IMR-90 (cell line): ENCODE results near the gene ARHGAP15. TPM values are rescaled to one million over a fixed set of nuclear protein-coding genes. Genes with fewer than 3 reads are reported as not detected.

ENCODE experiments used
- ATAC-seq: fragments of 200-7000 bp; cut with Tn5 transposase; 2 replicates; pipeline ENCODE4 v1.9.1; 2020; ENCODE audit warnings: low read depth, mild to moderate bottlenecking, moderate library complexity
- BruUV-seq: library from RNA; stranded (reverse); fragments of 400-500 nt; replicated peaks from 2 replicates; lab custom pipeline; 2021; lab: Mats Ljungman, UMichigan
- CTCF ChIA-PET: fragments of 300-600 bp; formaldehyde crosslinking; extraction: SDS; loops from one replicate; lab custom pipeline; 2021; ENCODE audit warnings: antibody characterized with exemption; lab: Yijun Ruan, JAX
- POLR2A ChIA-PET: fragments of 300-600 bp; sonication (Branson Sonifier 250); formaldehyde crosslinking; loops from one replicate; lab custom pipeline; 2022; ENCODE audit warnings: antibody characterized with exemption; ENCODE audit not compliant: unreplicated experiment; lab: Charles Lee
- DNase-seq: peaks from one replicate; pipeline ENCODE4 v3.0.0; 2013
- H2AFZ ChIP-seq: replicated peaks from 2 replicates; pipeline ENCODE3; 2013; ENCODE audit warnings: low read length, mild to moderate bottlenecking; ENCODE audit not compliant: poor library complexity
- H2AK5ac ChIP-seq: 2 replicates; pipeline ENCODE4 v1.6.1; 2013; ENCODE audit warnings: low read depth, low read length, inconsistent platforms
- H2AK9ac ChIP-seq: replicated peaks from 2 replicates; pipeline ENCODE3; 2013; ENCODE audit warnings: mild to moderate bottlenecking, low read depth, low read length, moderate library complexity; ENCODE audit not compliant: poor library complexity
- H2BK120ac ChIP-seq: 2 replicates; pipeline ENCODE4 v1.6.1; 2013; ENCODE audit warnings: low read depth, low read length, inconsistent platforms
- H2BK15ac ChIP-seq: 3 replicates; pipeline ENCODE4 v1.6.1; 2013; ENCODE audit warnings: low read depth, low read length, inconsistent platforms
- H2BK20ac ChIP-seq: 2 replicates; pipeline ENCODE4 v1.6.1; 2013; ENCODE audit warnings: low read depth, mild to moderate bottlenecking, inconsistent platforms, low read length, moderate library complexity
- H2BK5ac ChIP-seq: 2 replicates; pipeline ENCODE4 v1.6.1; 2013; ENCODE audit warnings: mild to moderate bottlenecking, low read depth, low read length, inconsistent platforms; ENCODE audit not compliant: poor library complexity, severe bottlenecking
- H3K14ac ChIP-seq: replicated peaks from 2 replicates; pipeline ENCODE4 v1.6.1; 2013; ENCODE audit warnings: low read depth, low read length, inconsistent platforms
- H3K18ac ChIP-seq: 2 replicates; pipeline ENCODE4 v1.6.1; 2013; ENCODE audit warnings: low read depth, low read length, control low read depth
- H3K23ac ChIP-seq: 2 replicates; pipeline ENCODE4 v1.6.1; 2013; ENCODE audit warnings: low read depth, low read length, inconsistent platforms
- H3K27ac ChIP-seq: 2 replicates; pipeline ENCODE4 v1.5.1; 2013; ENCODE audit warnings: mild to moderate bottlenecking, control low read depth, low read length; ENCODE audit not compliant: insufficient read depth
- H3K27me3 ChIP-seq: 2 replicates; pipeline ENCODE4 v1.6.1; 2013; ENCODE audit warnings: low read length; ENCODE audit not compliant: control insufficient read depth, insufficient read depth
- H3K36me3 ChIP-seq: 2 replicates; pipeline ENCODE4 v1.6.1; 2013; ENCODE audit warnings: low read length, mixed read lengths; ENCODE audit not compliant: control insufficient read depth, insufficient read depth
- H3K4ac ChIP-seq: 2 replicates; pipeline ENCODE4 v1.6.1; 2013; ENCODE audit warnings: low read depth, low read length, inconsistent platforms
- H3K4me1 ChIP-seq: 2 replicates; pipeline ENCODE4 v1.6.1; 2013; ENCODE audit warnings: low read length, mixed read lengths; ENCODE audit not compliant: control insufficient read depth, insufficient read depth
- H3K4me2 ChIP-seq: 2 replicates; pipeline ENCODE4 v1.6.1; 2013; ENCODE audit warnings: low read depth, mild to moderate bottlenecking, control low read depth, low read length, moderate library complexity
- H3K4me3 ChIP-seq: 2 replicates; pipeline ENCODE4 v1.5.1; 2013; ENCODE audit warnings: low read depth, mild to moderate bottlenecking, control low read depth, low read length, moderate library complexity; ENCODE audit not compliant: insufficient read depth
- H3K56ac ChIP-seq: 2 replicates; pipeline ENCODE4 v1.6.1; 2013; ENCODE audit warnings: low read length, inconsistent platforms; ENCODE audit not compliant: insufficient read depth; ENCODE audit errors: extremely low read depth
- H3K79me1 ChIP-seq, 2 experiments: 2 replicates each; pipeline ENCODE4 v1.6.1; 2013; ENCODE audit warnings: low read length in 2 of 2, inconsistent platforms in 1 of 2, low read depth in 1 of 2
- H3K9ac ChIP-seq: 2 replicates; pipeline ENCODE4 v1.6.1; 2013; ENCODE audit warnings: low read depth, low read length, control low read depth
- H3K9me1 ChIP-seq: 2 replicates; pipeline ENCODE4 v1.6.1; 2013; ENCODE audit warnings: low read length, inconsistent platforms; ENCODE audit not compliant: insufficient read depth
- H3K9me3 ChIP-seq: 2 replicates; pipeline ENCODE4 v1.6.1; 2013; ENCODE audit warnings: low read length; ENCODE audit not compliant: control insufficient read depth, insufficient read depth
- H4K20me1 ChIP-seq: 2 replicates; pipeline ENCODE4 v1.6.1; 2013; ENCODE audit warnings: low read length, inconsistent platforms; ENCODE audit not compliant: insufficient read depth
- H4K5ac ChIP-seq: 2 replicates; pipeline ENCODE4 v1.6.1; 2013; ENCODE audit warnings: mild to moderate bottlenecking, low read depth, low read length, control low read depth
- H4K8ac ChIP-seq, 2 experiments: 2 replicates each; pipeline ENCODE4 v1.6.1; 2013; ENCODE audit warnings: low read depth in 2 of 2, low read length in 2 of 2, control low read depth in 1 of 2, inconsistent platforms in 1 of 2
- H4K91ac ChIP-seq: 2 replicates; pipeline ENCODE4 v1.6.1; 2013; ENCODE audit warnings: low read depth, low read length, inconsistent platforms; ENCODE audit not compliant: insufficient read depth
- BHLHE40 ChIP-seq: fragments of 150-350 bp; IDR thresholded peaks from 2 replicates; pipeline ENCODE4 v1.6.1; 2016; ENCODE audit warnings: mild to moderate bottlenecking, low read depth, low read length
- CEBPB ChIP-seq: IDR thresholded peaks from 2 replicates; pipeline ENCODE4 v1.6.1; 2012; ENCODE audit warnings: low read depth, low read length, improper control_type of control experiment
- CHD1 ChIP-seq: IDR thresholded peaks from 2 replicates; pipeline ENCODE4 v1.6.1; 2012; ENCODE audit warnings: low read depth, low read length, improper control_type of control experiment
- CTCF ChIP-seq: conservative IDR thresholded peaks from 2 replicates; pipeline ENCODE4 v1.5.1; 2012; ENCODE audit warnings: mild to moderate bottlenecking, low read depth, low read length, improper control_type of control experiment
- FOS ChIP-seq: fragments of 150-350 bp; IDR thresholded peaks from 2 replicates; pipeline ENCODE4 v1.6.1; 2016; ENCODE audit warnings: low read depth, low read length
- MAFK ChIP-seq: IDR thresholded peaks from 2 replicates; pipeline ENCODE4 v1.6.1; 2012; ENCODE audit warnings: low read depth, low read length, improper control_type of control experiment
- MAZ ChIP-seq: IDR thresholded peaks from 2 replicates; pipeline ENCODE4 v1.6.1; 2012; ENCODE audit warnings: low read depth, mild to moderate bottlenecking, low read length, improper control_type of control experiment, moderate library complexity, borderline replicate concordance
- NFE2L2 ChIP-seq: fragments of 150-350 bp; IDR thresholded peaks from 2 replicates; pipeline ENCODE4 v1.6.1; 2016; ENCODE audit warnings: low read depth, mild to moderate bottlenecking, low read length
- POLR2A ChIP-seq: IDR thresholded peaks from 2 replicates; pipeline ENCODE4 v1.6.1; 2012; ENCODE audit warnings: mild to moderate bottlenecking, low read depth, low read length
- RAD21 ChIP-seq: IDR thresholded peaks from 2 replicates; pipeline ENCODE4 v1.6.1; 2012; ENCODE audit warnings: low read length, improper control_type of control experiment
- RCOR1 ChIP-seq: IDR thresholded peaks from 2 replicates; pipeline ENCODE4 v1.6.1; 2012; ENCODE audit warnings: mild to moderate bottlenecking, low read length, improper control_type of control experiment; ENCODE audit not compliant: insufficient replicate concordance
- RFX5 ChIP-seq: IDR thresholded peaks from 2 replicates; pipeline ENCODE4 v1.8.0; 2012; ENCODE audit warnings: low read depth, mild to moderate bottlenecking, low read length, moderate library complexity
- SMC3 ChIP-seq: fragments of 150-350 bp; IDR thresholded peaks from 2 replicates; pipeline ENCODE4 v1.6.1; 2016; ENCODE audit warnings: low read depth, mild to moderate bottlenecking, antibody characterized with exemption, low read length, moderate library complexity
- WGBS, 2 experiments: methylation state at CpG; one replicate each; pipeline versions ENCODE4 v1.1.5 to v1.1.7; 2013; ENCODE audit warnings: missing lambda C conversion rate in 2 of 2; ENCODE audit not compliant: insufficient read length in 1 of 2; ENCODE audit errors: extremely low coverage in 2 of 2; 5-methylcytosine and 5-hydroxymethylcytosine counted together
- dilution Hi-C: fragments of 300-500 bp; cut with HindIII; formaldehyde crosslinking; loops from one replicate; pipeline ENCODE4 v1.14.3; 2018; ENCODE audit warnings: low sequenced_read_pairs; ENCODE audit not compliant: unreplicated experiment
- in situ Hi-C: fragments of 300-500 bp; cut with MboI; formaldehyde crosslinking; loops from 3 replicates; pipeline ENCODE4 v1.14.3; 2019; ENCODE audit warnings: low sequenced_read_pairs, inconsistent platforms, mixed read lengths
- intact Hi-C: fragments of 100-400 bp; cut with micrococcal nuclease; formaldehyde crosslinking; loops from 2 replicates; pipeline ENCODE4 v1.10.0; 2022
- polyA plus RNA-seq, 3 experiments: library from polyadenylated mRNA; depleted of rRNA; stranded (reverse); fragments of >200 nt; gene quantifications; 2 replicates each; pipeline ENCODE4 v1.2.3, GENCODE V29; 2012; ENCODE audit warnings: low replicate concordance in 1 of 3
- total RNA-seq: library from RNA; depleted of rRNA; stranded (reverse); fragments of >200 nt; gene quantifications from 2 replicates; pipeline ENCODE4 v1.2.3, GENCODE V29; 2012
- TF ChIP-seq, protein P1 (sequence below): fragments of 150-350 bp; IDR thresholded peaks from 2 replicates; pipeline ENCODE4 v1.6.1; 2017; ENCODE audit warnings: mild to moderate bottlenecking, antibody characterized with exemption, low read length, low read depth
- TF ChIP-seq, protein P2 (sequence below): fragments of 150-350 bp; IDR thresholded peaks from 2 replicates; pipeline ENCODE4 v1.6.1; 2016; ENCODE audit warnings: low read depth, mild to moderate bottlenecking, low read length, moderate library complexity, borderline replicate concordance

The ARHGAP15 gene
- total and polyA plus RNA-seq, 2 of the 4 experiments (the other 2 are of a cell fraction), result not detected

DNA sequence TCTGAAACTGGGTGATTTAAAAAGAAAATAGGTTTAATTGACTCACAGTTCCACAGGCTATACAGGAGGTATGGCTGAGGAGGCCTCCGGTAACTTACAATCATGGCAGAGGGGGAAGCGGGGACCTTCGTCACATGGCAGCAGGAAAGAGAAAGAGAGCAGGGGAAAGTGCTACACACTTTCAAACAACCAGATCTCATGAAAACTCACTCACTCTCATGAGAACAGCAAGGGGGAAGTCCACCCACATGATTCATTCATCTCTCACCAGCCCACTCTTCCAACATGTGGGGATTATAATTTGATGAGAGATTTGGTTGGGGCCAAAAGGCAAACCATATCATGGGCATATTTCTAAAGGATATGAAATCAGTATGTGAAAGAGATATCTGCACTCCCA, 12.0 kb upstream of the ARHGAP15 start:
- no peak overlapping the region for H2BK15ac ChIP-seq
- ATAC-seq (no peak), DNase-seq (no peak)
- H3K9me3 ChIP-seq, result no peaks in the 10 kb centered on the region
- no peaks in the 10 kb centered on the region for H3K79me1 ChIP-seq
- no peaks in the 10 kb centered on the region for H4K20me1 ChIP-seq
- no peak overlapping the region for H3K27ac ChIP-seq
- H2AK9ac ChIP-seq, result no peak overlapping the region
- no peaks in the 10 kb centered on the region for H3K9me1 ChIP-seq
- H3K14ac ChIP-seq, result no peak overlapping the region
- H3K4me3 ChIP-seq, result no peak overlapping the region
- H2BK5ac ChIP-seq, result no peak overlapping the region
- ChIA-PET CTCF (interaction anchor here (1.5 kb wide), 2 partner anchors 9 to 15 kb away, joined by 3 read pairs; no protein-coding TSS in a partner anchor), POLR2A (no interaction called here)
- H3K4me1 ChIP-seq, result no peaks in the 10 kb centered on the region
- H2AFZ ChIP-seq, result no peak overlapping the region
- H3K36me3 ChIP-seq, result no peaks in the 10 kb centered on the region
- no CpG with 5 or more reads among the region's 3 CpGs for WGBS, 2 experiments
- H4K8ac ChIP-seq, result no peak overlapping the region
- H4K5ac ChIP-seq, result no peak overlapping the region
- H3K56ac ChIP-seq, result no peak overlapping the region
- no peak overlapping the region for H3K9ac ChIP-seq
- no TSS peak for BruUV-seq
- H4K91ac ChIP-seq, result no peak overlapping the region
- H2BK120ac ChIP-seq, result no peak overlapping the region
- no peak overlapping the region for H2BK20ac ChIP-seq
- dilution Hi-C loops (no loop called here), intact Hi-C loops (no loop called here), in situ Hi-C loops (no loop called here)
- no peak overlapping the region for H3K4me2 ChIP-seq
- H3K27me3 ChIP-seq, result peaks cover 3% of the 10 kb centered on the region
- H2AK5ac ChIP-seq, result no peak overlapping the region
- H3K4ac ChIP-seq, result no peak overlapping the region
- H3K23ac ChIP-seq, result no peak overlapping the region
- TF ChIP-seq RAD21 (no peak), MAZ (no peak), MAFK (no peak), BHLHE40 (no peak), CEBPB (no peak), CTCF (no peak), POLR2A (no peak), RCOR1 (no peak), RFX5 (no peak), NFE2L2 (no peak), FOS (no peak), CHD1 (no peak), SMC3 (no peak)
- TF ChIP-seq, protein P1, sequence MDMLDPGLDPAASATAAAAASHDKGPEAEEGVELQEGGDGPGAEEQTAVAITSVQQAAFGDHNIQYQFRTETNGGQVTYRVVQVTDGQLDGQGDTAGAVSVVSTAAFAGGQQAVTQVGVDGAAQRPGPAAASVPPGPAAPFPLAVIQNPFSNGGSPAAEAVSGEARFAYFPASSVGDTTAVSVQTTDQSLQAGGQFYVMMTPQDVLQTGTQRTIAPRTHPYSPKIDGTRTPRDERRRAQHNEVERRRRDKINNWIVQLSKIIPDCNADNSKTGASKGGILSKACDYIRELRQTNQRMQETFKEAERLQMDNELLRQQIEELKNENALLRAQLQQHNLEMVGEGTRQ, result no peak
- TF ChIP-seq, protein P2, sequence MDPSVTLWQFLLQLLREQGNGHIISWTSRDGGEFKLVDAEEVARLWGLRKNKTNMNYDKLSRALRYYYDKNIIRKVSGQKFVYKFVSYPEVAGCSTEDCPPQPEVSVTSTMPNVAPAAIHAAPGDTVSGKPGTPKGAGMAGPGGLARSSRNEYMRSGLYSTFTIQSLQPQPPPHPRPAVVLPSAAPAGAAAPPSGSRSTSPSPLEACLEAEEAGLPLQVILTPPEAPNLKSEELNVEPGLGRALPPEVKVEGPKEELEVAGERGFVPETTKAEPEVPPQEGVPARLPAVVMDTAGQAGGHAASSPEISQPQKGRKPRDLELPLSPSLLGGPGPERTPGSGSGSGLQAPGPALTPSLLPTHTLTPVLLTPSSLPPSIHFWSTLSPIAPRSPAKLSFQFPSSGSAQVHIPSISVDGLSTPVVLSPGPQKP, result no peak
- H3K18ac ChIP-seq, result no peak overlapping the region
